Thyroid gland (tissue), 4 donors: ENCODE results near the gene BCL2. TPM values are rescaled to one million over a fixed set of nuclear protein-coding genes. Genes with fewer than 3 reads are reported as not detected.
A peak's percentile ranks its signal among the peaks of the same experiment; 100 is the strongest.
"Not testable (repeated sequence)": the region's sequence is repeated elsewhere in the genome, so short reads cannot be mapped to it uniquely, and the experiment has no call there.

Experiments used
- DNase-seq, 2 donors: peaks; one replicate each; pipeline ENCODE4 v3.0.0-alpha.2; 2019
- H3K27ac ChIP-seq, 3 donors: fragments of 200-600 bp; sonication (generic); 1 replicate in 2 of 3; 2 replicates in 1 of 3; pipeline ENCODE4 v1.5.1; 2016 to 2019; ENCODE audit warnings: mild to moderate bottlenecking in 1 of 3, moderate library complexity in 1 of 3
- H3K27me3 ChIP-seq: fragments of 200-600 bp; sonication (generic); one replicate; pipeline ENCODE4 v1.5.1; 2019
- H3K36me3 ChIP-seq, 2 donors: fragments of 200-600 bp; sonication (generic); one replicate each; pipeline ENCODE4 v1.5.1; 2016 to 2019
- H3K4me1 ChIP-seq, 2 donors: fragments of 200-600 bp; sonication (generic); one replicate each; pipeline ENCODE4 v1.5.1; 2017 to 2019
- H3K4me3 ChIP-seq, 3 donors: fragments of 200-600 bp; sonication (generic); replicated peaks in 1 of 3; 1 replicate in 2 of 3; 2 replicates in 1 of 3; pipeline ENCODE4 v1.5.1; 2016; ENCODE audit warnings: mild to moderate bottlenecking in 1 of 3
- H3K9me3 ChIP-seq: fragments of 200-600 bp; sonication (generic); one replicate; pipeline ENCODE4 v1.5.1; 2017
- POLR2A ChIP-seq, 2 donors: fragments of 450-650 bp; IDR thresholded peaks; one replicate each; pipeline ENCODE4 v1.6.1; 2017; ENCODE audit warnings: antibody characterized with exemption in 2 of 2, mild to moderate bottlenecking in 2 of 2, moderate library complexity in 1 of 2
- WGBS, 2 donors: methylation state at CpG; one replicate each; pipeline ENCODE4 v1.1.5; 2017; 5-methylcytosine and 5-hydroxymethylcytosine counted together
- intact Hi-C: fragments of 100-400 bp; cut with DNase I; formaldehyde crosslinking; loops from one replicate; pipeline ENCODE4 v1.15.1; 2023
- total RNA-seq, 4 donors: library from RNA; depleted of rRNA; stranded (reverse); fragments of >200 nt; gene quantifications; one replicate each; pipeline ENCODE4 v1.2.3, GENCODE V29; 2016
- TF ChIP-seq, protein P1 (sequence below), 6 experiments: fragments of 200-600 bp in 3 of 6; fragments of 450-650 bp in 3 of 6; sonication (generic) in 3 of 6; IDR thresholded peaks; one replicate each; pipeline ENCODE4 v1.5.1; 2016 to 2019; ENCODE audit warnings: antibody characterized with exemption in 6 of 6, mild to moderate bottlenecking in 2 of 6, inconsistent platforms in 1 of 6, moderate library complexity in 1 of 6

BCL2 gene
- total RNA-seq, 4 donors from 2014 or later = 108 to 163 (median 115) TPM

- 25 to 28% methylated on average over 1 of the region's 1 CpG for WGBS, 2 donors
These were observed 128.2 kb downstream of the BCL2 start for GRCh38 chr18:63191413-63191812.

DNA sequence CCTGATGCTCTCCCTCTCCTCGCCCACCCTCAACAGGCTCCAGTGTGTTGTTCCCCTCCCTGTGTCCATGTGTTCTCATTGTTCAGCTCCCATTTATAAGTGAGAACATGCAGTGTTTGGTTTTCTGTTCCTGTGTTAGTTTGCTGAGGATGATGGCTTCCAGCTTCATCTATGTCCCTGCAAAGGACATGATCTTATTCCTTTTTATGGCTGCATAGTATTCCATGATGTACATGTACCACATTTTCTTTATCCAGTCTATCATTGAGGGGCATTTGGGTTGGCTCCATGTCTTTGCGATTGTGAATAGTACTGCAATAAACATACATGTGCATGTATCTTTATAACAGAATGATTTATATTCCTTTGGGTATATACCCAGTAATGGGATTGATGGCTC is 128.7 kb downstream of the BCL2 start:
- H3K9me3 ChIP-seq, H3K27me3 ChIP-seq, H3K36me3 ChIP-seq, DNase-seq, H3K4me3 ChIP-seq, intact Hi-C loops, H3K27ac ChIP-seq: not testable (repeated sequence)
- peaks cover 30% of the 10 kb centered on the region in 2 donors for H3K4me1 ChIP-seq
- 96 to 98% methylated on average over 2 of the region's 2 CpGs for WGBS, 2 donors

More at GRCh38 chr18:63191413-63191812, 128.2 kb downstream of the BCL2 start:
- Histone ChIP-seq H3K4me3 (no peak overlapping the region), H3K9me3 (no peaks in the 10 kb centered on the region), H3K27ac (peak overlapping the region in 1 of 3 donors; percentile 11), H3K27me3 (no peaks in the 10 kb centered on the region), H3K4me1 (peaks cover 33 to 34% of the 10 kb centered on the region in 2 donors), H3K36me3 (no peaks in the 10 kb centered on the region)
- TF ChIP-seq, protein P1, sequence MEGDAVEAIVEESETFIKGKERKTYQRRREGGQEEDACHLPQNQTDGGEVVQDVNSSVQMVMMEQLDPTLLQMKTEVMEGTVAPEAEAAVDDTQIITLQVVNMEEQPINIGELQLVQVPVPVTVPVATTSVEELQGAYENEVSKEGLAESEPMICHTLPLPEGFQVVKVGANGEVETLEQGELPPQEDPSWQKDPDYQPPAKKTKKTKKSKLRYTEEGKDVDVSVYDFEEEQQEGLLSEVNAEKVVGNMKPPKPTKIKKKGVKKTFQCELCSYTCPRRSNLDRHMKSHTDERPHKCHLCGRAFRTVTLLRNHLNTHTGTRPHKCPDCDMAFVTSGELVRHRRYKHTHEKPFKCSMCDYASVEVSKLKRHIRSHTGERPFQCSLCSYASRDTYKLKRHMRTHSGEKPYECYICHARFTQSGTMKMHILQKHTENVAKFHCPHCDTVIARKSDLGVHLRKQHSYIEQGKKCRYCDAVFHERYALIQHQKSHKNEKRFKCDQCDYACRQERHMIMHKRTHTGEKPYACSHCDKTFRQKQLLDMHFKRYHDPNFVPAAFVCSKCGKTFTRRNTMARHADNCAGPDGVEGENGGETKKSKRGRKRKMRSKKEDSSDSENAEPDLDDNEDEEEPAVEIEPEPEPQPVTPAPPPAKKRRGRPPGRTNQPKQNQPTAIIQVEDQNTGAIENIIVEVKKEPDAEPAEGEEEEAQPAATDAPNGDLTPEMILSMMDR (IDR thresholded peaks at IDR 0.05) = no peak
- TF ChIP-seq POLR2A (IDR thresholded peaks at IDR 0.05) = no peak
- intact Hi-C loops = no loop called here
- no peak for DNase-seq

- peaks cover 20 to 22% of the 10 kb centered on the region in 2 donors for H3K4me1 ChIP-seq
- intact Hi-C loops = no loop called here
- DNase-seq = no peak
- H3K27me3 ChIP-seq = no peaks in the 10 kb centered on the region
- no peaks in the 10 kb centered on the region for H3K9me3 ChIP-seq
- H3K27ac ChIP-seq = no peak overlapping the region
- 94 to 100% methylated on average over 2 of the region's 2 CpGs for WGBS, 2 donors
- H3K36me3 ChIP-seq = no peaks in the 10 kb centered on the region
- H3K4me3 ChIP-seq = no peak overlapping the region
- TF ChIP-seq, protein P1 (IDR thresholded peaks at IDR 0.05) = no peak
- no peak for TF ChIP-seq POLR2A (IDR thresholded peaks at IDR 0.05)
These were observed 129.8 kb downstream of the BCL2 start for GRCh38 chr18:63189817-63190216.

DNA sequence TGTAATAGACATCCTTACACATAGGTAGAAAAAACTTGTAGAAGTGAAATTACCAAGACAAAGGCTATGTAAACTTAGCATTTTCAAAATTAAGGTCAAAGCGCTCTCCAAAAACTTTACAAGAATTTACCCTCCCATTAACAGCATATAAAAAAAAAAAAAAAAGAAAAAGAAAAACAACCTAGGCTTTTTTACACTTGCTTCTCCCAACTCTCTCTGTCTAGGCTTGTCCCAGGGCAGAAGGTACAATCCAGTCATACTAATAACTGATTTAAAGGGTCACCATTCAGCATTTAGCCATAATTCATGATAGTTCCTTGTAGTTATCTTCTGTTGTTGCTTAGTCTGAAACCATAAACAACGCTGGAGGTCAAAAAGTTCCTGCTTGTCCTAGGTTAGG is 130.5 kb downstream of the BCL2 start:
- Histone ChIP-seq H3K27me3 (no peaks in the 10 kb centered on the region), H3K4me3 (no peak overlapping the region), H3K9me3 (no peaks in the 10 kb centered on the region), H3K27ac (no peak overlapping the region), H3K4me1 (peaks cover 19 to 22% of the 10 kb centered on the region in 2 donors), H3K36me3 (no peaks in the 10 kb centered on the region)
- intact Hi-C loops = no loop called here
- TF ChIP-seq, protein P1 (IDR thresholded peaks at IDR 0.05) = no peak
- no peak for TF ChIP-seq POLR2A (IDR thresholded peaks at IDR 0.05)
- WGBS, 2 donors = 88 to 94% methylated on average over 2 of the region's 2 CpGs
- DNase-seq = no peak

GRCh38 chr18:63187791-63188460 is 131.6 kb downstream of the BCL2 start:
- Histone ChIP-seq H3K4me3 (no peak overlapping the region), H3K4me1 (peaks cover 22 to 23% of the 10 kb centered on the region in 2 donors), H3K36me3 (no peaks in the 10 kb centered on the region), H3K9me3 (no peaks in the 10 kb centered on the region), H3K27ac (peak overlapping the region in 1 of 3 donors; percentile 43), H3K27me3 (no peaks in the 10 kb centered on the region)
- WGBS, 2 donors = 58 to 60% methylated on average over 6 of the region's 6 CpGs
- intact Hi-C loops = no loop called here
- TF ChIP-seq, protein P1 (IDR thresholded peaks at IDR 0.05) = no peak
- no peak for TF ChIP-seq POLR2A (IDR thresholded peaks at IDR 0.05)
- peak; percentile 35 to 54 for DNase-seq
